ENCODE results near the gene KIZ.

Gene KIZ

DNA sequence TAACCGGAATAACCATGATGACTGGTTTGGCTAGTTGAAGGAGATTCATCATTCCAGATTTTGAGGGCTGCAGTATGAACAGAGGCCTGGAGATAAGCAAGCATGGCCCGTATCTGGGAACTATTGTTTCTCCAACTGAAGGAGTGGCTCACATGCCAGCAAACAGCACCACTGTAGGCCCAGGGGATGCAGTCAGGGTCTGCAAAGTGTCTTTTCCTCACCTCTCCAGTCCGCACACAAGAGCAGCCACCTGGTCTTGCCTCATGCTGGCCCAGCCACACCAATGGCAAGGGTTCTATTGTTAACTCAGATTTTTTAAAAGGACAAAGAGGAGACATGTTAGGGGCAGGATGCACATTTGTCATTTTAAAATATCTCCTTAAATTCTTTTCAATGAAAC is 55.1 kb downstream of the KIZ start:
- no peak for DNase-seq

DNA sequence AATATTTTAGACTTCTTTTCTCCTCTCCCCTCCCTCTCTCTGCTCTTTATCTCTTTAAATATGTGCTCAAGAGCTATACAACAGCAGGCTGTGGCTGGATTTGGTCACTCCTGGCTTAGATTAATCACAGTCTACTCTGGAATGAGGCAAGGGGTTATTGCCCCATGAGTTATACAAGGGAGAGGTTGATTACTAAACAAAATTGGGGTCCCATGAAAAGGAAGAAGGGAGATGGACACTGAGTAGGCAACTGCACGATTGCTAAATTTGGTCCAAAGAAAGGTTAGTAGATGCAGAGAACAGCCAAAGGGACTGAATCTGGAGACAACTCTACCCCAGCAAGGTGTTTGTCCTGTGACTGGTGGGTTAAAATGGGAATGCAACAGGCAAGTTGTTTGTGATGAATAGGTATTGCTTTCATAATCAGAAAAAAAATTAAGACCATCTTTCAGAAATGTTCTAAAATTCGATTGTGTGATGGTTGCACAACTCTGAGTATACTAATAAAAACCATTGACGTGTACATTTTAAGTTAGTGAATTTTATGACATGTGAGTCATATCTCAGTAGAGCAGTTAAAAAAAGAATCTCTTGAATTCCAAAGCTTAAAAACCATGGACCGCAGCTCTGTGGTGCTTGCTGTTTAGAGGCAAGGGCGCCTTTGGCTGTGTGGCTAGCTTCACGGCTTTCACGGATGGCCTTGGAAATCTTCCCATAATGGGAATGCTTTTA is 57.1 kb downstream of the KIZ start:
- DNase-seq, result no peak

GRCh38 chr20:21183722-21184121 is 57.8 kb downstream of the KIZ start:
- no peak for DNase-seq

DNA sequence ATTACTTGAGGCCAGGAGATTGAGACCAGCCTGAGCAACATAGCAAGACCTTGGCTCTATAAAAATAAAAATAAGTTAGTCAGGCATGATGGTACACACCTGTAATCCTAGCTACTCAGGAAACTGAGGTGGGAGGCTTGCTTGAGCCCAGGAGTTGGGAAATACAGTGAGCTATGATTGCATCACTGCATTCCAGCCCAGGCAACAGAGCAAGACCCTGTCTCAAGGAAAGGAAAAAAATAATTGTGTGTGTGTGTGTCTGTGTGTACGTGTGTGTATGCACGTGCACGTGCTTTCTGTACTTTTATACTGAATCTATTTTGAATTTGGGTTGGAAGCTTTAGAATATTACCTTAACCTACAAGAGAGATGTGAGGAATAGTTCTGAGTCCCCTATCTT is 58.9 kb downstream of the KIZ start:
- DNase-seq, result no peak

- no peak for DNase-seq
Measured at GRCh38 chr20:21185849-21186248, 60.0 kb downstream of the KIZ start.

DNA sequence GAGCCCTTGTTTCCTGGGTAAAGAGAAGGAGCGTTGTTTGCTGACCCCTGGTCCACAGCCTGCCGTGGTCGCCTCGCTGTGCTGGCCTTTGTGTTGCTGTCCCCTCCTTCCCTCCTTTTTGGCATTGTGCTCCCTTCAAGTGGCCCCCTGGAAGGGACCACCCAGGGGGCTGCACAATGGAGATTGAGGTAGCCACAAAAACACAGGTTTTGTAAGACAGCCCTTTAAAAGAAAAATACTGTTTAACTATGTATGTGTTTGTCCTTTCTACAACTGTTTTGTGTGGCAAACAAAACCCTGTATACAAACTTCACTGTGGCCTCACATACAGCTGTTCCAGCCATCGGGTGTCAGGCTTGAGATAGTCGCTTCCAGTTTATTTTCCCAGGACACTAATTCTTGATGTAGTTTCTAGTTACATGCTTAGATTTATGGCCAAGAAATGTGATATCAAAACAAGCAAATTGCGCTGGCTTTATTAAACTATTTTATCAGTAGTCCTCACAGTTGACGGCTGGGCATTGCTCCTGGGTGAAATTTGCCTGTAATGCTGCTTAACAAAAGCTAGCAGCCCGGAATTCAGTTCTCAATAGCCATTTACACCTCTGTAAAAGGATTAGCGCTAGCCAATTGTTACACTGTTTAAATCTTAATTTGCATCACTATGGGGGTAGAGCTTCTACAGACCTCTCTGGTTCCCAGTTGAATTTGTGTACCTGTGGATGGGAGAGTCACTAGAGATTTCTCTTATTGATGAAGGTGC is 64.1 kb downstream of the KIZ start:
- DNase-seq, result no peak

DNA sequence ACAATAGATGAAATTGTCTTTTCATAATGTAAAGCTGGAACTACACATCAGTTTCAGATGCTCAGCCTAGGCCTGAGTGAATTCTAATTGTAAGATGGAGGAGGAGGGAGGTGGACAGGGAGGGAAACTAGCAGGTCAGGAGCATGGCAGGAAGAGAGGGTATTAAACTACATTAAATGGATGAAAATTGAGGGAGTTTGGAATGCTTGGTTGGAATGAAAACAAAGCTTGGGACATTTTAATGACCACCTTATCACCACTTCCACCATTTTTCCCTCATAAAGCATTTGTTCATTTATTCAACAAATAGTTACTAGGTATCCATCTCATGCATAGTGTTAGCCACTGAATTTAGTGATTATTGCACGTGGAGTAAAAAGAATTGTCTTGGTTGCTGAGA is 65.0 kb downstream of the KIZ start:
- DNase-seq, result no peak

DNA sequence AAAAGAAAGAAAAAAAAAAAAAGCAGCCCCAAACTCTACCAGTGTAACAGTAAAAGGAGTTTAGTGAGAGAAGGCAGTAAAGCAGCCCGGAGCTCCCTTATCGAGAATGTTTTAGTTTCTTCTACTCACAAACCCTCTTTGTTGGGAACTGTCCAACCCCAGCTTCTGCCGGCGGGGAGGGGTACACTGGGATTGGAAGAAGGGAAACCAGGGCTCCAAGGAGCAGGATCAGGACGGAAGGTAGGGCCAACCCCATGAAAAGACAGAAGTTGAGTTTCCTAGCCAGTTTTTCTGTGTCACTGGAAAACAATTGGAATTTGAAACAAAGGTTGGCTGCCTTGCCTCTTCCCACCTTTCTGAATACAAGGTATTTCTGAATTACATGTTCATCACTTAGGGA is 66.0 kb downstream of the KIZ start:
- DNase-seq, result no peak

DNA sequence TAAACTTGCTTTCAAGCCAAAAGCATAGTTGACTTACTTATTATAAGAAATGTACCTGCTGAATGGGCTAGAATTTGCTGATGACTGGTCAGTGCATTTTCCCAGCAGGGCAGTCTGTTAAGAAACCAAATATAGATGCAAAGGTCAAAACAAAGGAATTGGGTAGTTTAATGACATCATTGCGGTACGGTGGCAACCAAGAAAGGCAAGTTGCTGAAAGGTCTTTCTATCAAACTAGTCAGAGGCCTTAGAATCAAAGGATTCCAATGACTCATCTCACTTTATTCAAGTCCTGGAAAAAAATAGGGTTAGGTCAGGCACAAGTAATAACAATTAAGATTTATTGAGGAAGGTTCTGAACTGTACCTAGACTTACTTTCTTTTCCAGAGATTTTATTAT is 76.4 kb downstream of the KIZ start:
- no peak for DNase-seq

DNA sequence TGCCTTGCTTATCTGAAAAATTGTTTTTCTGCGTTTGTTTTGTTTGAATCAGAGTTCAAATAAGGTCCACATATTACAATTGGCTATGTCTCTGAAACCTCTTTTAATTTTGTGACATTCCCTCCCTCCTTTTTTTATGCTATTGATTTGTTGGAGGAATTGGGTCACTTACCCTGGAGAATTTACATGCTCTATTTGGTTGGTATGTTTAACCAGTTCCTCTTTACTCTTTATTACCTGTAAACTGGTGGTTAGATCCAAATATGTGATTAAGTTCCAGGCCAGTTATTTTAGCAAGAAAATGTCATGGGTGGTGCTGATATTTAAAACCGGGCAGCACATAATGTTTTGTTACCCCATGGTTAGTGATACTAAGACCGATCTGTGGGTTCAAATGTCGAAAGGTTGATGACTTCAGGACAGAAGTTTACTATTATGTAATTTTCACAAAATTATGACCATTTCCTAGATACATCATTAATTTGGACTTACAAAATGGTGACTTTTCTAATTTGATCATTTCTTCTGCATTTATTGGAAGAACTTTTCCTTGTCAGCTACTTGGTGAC is 77.3 kb downstream of the KIZ start:
- no peak for DNase-seq

- DNase-seq, result no peak
Measured at GRCh38 chr20:21206584-21206983, 80.7 kb downstream of the KIZ start.

DNA sequence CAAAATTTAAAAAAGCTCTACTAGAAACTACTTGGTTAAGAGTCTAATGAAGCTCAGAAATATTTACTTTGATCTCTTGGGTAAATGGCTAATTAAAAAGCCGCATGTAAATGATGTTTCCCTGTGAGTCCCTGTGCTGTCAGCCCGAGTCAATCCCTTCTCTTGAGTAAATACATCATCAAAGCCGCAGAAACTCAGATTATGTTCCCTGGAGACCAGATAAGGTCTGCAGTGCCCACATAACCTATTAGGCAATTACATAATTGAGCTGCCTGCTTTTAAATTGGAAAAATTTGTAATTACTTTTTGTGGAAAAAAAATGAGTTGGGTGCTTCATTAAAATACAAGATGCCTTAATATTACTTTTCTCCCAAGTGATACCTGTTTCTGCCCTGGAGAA is 83.1 kb downstream of the KIZ start:
- no peak for DNase-seq

DNA sequence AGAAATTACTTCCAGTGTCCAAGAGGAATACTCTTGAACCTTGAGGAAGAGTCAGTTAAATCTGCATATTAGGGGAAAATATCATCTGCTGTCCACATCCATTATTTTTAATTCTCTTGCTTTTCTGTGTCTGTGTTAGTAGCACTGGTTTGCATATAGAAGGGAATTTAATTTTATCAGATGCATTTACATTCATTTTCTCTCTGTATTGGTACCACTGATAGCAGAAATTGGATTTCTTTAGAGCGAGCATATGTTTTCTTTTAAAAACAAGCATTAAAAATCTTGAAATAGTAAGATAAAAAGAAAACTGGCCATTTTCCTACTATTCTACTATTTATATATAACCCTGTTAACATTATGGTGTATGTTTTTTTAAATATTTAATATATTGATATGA is 83.8 kb downstream of the KIZ start:
- DNase-seq, result no peak

GRCh38 chr20:21213691-21214090 is 87.8 kb downstream of the KIZ start:
- no peak for DNase-seq

GRCh38 chr20:21214431-21214830 is 88.5 kb downstream of the KIZ start:
- no peak for DNase-seq

DNA sequence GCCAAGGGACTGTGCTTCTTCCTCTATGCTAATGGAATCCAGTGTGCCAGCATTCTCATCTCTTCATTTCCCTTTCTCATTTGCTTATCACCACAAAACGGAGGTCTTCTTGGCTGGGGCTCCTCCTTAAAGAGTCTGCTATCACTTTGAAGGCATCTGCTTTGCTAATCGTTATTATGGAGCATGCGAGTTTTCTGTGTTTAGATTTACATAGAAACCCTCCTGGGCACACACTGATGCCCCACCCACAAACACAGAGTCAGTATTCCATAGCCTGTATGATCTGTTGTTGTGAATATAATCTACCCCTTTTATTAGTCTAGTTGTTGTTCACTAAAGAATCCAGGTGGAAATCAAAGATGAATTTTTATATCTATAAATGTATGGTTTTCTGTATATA is 93.8 kb downstream of the KIZ start:
- DNase-seq, result no peak

DNA sequence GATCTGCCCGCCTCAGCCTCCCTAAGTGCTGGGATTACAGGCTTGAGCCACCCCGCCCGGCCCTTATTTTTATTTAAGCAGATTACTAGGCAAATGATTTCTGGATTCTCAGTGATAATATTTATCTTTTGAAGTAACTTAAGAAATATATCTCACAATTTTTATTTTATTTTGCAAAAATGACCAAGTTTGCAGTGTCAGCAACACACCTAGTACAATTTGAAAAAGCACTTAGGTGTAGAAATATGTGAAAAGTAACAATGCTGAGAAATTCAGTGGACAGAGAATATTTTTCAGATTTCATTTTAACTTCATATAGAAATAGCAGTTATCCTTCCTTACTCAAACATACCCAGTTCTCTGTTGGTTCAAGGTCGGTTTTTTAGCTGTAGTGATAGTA is 98.3 kb downstream of the KIZ start:
- DNase-seq, result no peak

DNA sequence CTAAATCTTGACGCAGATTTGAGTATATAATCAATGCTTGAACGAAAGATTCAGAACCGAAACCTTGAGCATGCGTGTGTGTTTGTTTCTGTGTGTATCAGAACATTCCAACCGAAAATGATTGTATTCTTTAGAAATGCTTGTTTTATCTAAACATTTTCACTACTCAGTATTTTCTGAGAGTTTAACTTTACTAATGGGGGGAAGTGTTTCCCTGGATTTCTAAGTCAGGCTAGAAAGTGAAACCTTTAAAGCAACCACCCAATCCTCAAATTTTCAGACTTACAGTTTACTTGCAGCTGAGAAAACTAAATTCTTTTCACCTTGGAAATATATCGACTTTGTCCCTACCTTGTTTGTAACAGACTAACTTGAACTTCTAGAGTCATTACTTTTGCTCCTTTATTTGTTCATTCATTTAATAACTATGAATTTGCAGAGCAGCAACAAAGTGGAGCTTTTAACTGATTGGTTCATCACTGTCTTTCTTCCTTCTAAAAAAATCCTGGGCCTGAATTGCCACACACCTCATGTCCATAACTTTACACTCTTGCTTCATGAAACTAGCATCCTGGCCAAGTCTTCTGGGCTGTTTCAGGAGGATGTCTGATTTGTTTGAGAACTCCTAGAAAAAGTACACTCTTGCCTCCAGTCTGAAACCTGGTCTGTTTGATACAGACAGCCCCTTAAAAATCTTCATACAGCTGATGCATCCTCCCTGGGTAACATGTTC is 99.5 kb downstream of the KIZ start:
- no peak for DNase-seq

DNA sequence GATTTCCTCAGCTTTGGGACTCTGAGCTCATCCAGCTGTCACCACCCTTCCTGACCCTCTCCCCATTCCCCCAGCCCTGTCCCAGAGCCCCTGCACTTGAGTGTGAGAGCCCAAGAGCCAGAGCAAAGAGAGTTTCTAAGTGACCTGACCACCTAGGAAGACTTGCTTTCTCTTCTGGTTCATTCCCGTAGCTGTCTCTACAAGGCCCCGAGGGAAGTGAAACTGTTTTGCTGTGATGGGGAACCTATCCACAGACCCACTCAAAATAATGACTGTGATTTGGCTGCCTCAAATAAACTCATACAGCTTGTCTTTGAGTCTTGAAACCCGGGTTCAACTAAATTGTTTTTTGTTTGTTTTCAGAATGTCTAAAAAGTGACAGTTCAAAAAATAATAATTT is 102.6 kb downstream of the KIZ start:
- no peak for DNase-seq

DNA sequence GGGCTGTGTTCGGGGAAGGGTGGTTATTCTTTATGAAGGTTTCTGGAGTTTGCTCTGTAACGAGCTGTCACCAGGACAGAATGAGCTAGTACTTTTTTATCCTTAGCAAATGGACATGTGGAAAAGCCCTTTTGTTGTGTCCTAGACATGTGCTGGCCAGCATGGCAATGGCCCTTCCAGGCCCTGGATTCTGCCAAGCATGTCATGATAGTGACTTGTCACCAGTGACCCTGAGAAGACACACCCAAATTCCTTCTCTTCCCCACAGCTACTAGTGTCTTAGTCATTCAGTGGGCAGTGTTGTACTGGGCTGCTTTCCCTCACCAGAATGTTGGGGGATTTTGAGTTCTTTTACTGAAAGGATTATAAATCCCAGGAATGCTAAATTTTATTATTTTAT is 103.3 kb downstream of the KIZ start:
- no peak for DNase-seq

DNA sequence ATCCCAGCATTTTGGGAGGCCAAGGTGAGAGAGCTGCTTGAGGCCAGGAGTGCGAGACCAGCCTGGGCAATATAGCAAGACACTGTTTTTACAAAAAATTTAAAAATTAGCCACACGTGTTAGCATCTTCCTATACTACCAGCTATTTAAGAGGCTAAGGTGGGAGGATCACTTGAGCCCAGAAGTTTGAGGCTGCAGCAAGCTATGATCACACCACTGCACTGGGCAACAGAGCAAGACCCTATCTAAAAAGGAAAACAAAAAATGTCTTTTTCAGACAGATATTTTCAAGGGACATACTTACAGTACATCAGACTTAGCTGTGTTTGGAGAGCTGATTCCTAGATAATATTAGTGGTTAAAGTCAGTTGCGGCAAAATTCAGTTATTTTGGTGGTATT is 104.3 kb downstream of the KIZ start:
- no peak for DNase-seq

DNA sequence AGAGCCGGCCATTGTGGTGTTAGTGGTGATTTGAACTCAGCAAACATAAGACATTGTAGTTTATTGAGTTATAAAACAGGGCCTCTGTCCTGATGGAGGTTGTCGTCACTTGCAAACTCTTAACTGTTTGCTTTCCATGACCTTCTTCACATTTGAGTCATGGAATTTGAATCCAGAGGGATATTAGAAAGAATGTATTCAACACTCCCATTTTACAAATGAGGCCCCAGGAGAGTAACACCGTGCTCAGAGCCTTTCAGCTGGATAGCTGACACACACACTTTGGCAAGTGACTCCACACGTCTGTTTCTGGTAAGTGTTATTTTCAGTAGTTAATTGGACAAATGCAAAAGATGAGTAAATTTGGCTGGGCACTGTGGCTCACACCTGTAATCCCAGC is 104.8 kb downstream of the KIZ start:
- DNase-seq, result no peak

GRCh38 chr20:21232546-21233280 is 106.8 kb downstream of the KIZ start:
- no peak for DNase-seq
